Activated CD4-positive, alpha-beta memory T cell treated with anti-CD3 and anti-CD28 coated beads for 36 hours (primary cell): ENCODE results near the gene EXOSC5. TPM values are rescaled to one million over a fixed set of nuclear protein-coding genes. Genes with fewer than 3 reads are reported as not detected.
"Not testable (repeated sequence)": the region's sequence is repeated elsewhere in the genome, so short reads cannot be mapped to it uniquely, and the experiment has no call there.

Source experiments
- CTCF ChIA-PET: fragments of 350-600 bp; sonication (Branson Sonifier 250); formaldehyde crosslinking; loops from one replicate; lab custom pipeline; 2021; ENCODE audit warnings: antibody characterized with exemption, inconsistent platforms; lab: Charles Lee
- POLR2A ChIA-PET: fragments of 350-600 bp; sonication (Branson Sonifier 250); formaldehyde crosslinking; loops from one replicate; lab custom pipeline; 2021; ENCODE audit warnings: antibody characterized with exemption; lab: Charles Lee
- DNase-seq: peaks from one replicate; pipeline ENCODE4 v3.0.0-alpha.2; 2020
- H3K27ac Mint-ChIP-seq: one replicate; pipeline ENCODE4 v1.8.0; 2021; ENCODE audit warnings: mixed read lengths
- H3K27me3 Mint-ChIP-seq: one replicate; pipeline ENCODE4 v1.8.0; 2021; ENCODE audit warnings: mixed read lengths
- H3K36me3 Mint-ChIP-seq: one replicate; pipeline ENCODE4 v1.8.0; 2021; ENCODE audit warnings: mixed read lengths
- H3K4me1 Mint-ChIP-seq: one replicate; pipeline ENCODE4 v1.8.0; 2021; ENCODE audit warnings: low read depth, mixed read lengths
- H3K4me3 Mint-ChIP-seq: one replicate; pipeline ENCODE4 v1.8.0; 2021; ENCODE audit warnings: mild to moderate bottlenecking, mixed read lengths
- H3K9me3 Mint-ChIP-seq: one replicate; pipeline ENCODE4 v1.8.0; 2021; ENCODE audit warnings: mixed read lengths
- intact Hi-C: fragments of 100-400 bp; cut with micrococcal nuclease; formaldehyde crosslinking; loops from one replicate; pipeline ENCODE4 v1.15.1; 2023
- total RNA-seq, 2 experiments: library from RNA; stranded (reverse); gene quantifications; one replicate each; pipeline ENCODE4 v1.2.3, GENCODE V29; 2021

The EXOSC5 gene
- total RNA-seq, 2 experiments from 2014 or later, result 43.0 to 45.5 TPM

GRCh38 chr19:41376998-41377365 lies 20.2 kb downstream of the EXOSC5 start:
- peaks cover 13% of the 10 kb centered on the region for H3K4me1 Mint-ChIP-seq
- H3K27ac Mint-ChIP-seq, result no peak overlapping the region
- no peaks in the 10 kb centered on the region for H3K9me3 Mint-ChIP-seq
- no peaks in the 10 kb centered on the region for H3K27me3 Mint-ChIP-seq
- POLR2A ChIA-PET, result no interaction called here
- CTCF ChIA-PET, result no interaction called here
- peak; percentile 37 for DNase-seq
- intact Hi-C loops, result no loop called here
- H3K36me3 Mint-ChIP-seq, result no peaks in the 10 kb centered on the region
- peak overlapping the region; percentile 52 for H3K4me3 Mint-ChIP-seq

- H3K9me3 Mint-ChIP-seq, result no peaks in the 10 kb centered on the region
- H3K27ac Mint-ChIP-seq, result no peak within 1 kb of the TSS
- peak within 1 kb of the TSS; percentile 65 for H3K4me3 Mint-ChIP-seq
- CTCF ChIA-PET, result no interaction called here
- no peak for DNase-seq
- peaks cover 13% of the 10 kb centered on the region for H3K4me1 Mint-ChIP-seq
- H3K36me3 Mint-ChIP-seq, result no peaks in the 10 kb centered on the region
- POLR2A ChIA-PET, result no interaction called here
- intact Hi-C loops, result no loop called here
- no peaks in the 10 kb centered on the region for H3K27me3 Mint-ChIP-seq
These were observed 20.7 kb downstream of the EXOSC5 start, which contains the start of gene TMEM91 for GRCh38 chr19:41376241-41376997. Gene TMEM91, plus strand, starts transcription at chr19:41376533. Its CDS starts 1,777 bp downstream, at chr19:41378310.

- H3K4me3 Mint-ChIP-seq, result no peak overlapping the region
- intact Hi-C loops, result no loop called here
- no peak overlapping the region for H3K27ac Mint-ChIP-seq
- H3K4me1 Mint-ChIP-seq, result peaks cover 13% of the 10 kb centered on the region
- no peaks in the 10 kb centered on the region for H3K36me3 Mint-ChIP-seq
- no peaks in the 10 kb centered on the region for H3K27me3 Mint-ChIP-seq
- H3K9me3 Mint-ChIP-seq, result no peaks in the 10 kb centered on the region
- no peak for DNase-seq
- ChIA-PET CTCF (no interaction called here), POLR2A (no interaction called here)
These were observed 23.2 kb downstream of the EXOSC5 start for GRCh38 chr19:41373993-41374392.

GRCh38 chr19:41372501-41372900 lies 24.7 kb downstream of the EXOSC5 start:
- H3K27ac Mint-ChIP-seq, result no peak overlapping the region
- intact Hi-C loops, result no loop called here
- POLR2A ChIA-PET, result no interaction called here
- H3K27me3 Mint-ChIP-seq, result no peaks in the 10 kb centered on the region
- no peaks in the 10 kb centered on the region for H3K36me3 Mint-ChIP-seq
- CTCF ChIA-PET, result interaction anchor here (0.6 to 0.9 kb wide), 2 partner anchors 20 to 504 kb away, joined by 3 to 4 read pairs; no protein-coding TSS in a partner anchor
- no peak overlapping the region for H3K4me3 Mint-ChIP-seq
- DNase-seq, result no peak
- H3K9me3 Mint-ChIP-seq, result no peaks in the 10 kb centered on the region
- H3K4me1 Mint-ChIP-seq, result peaks cover 13% of the 10 kb centered on the region

- Mint-ChIP-seq H3K36me3 (no peaks in the 10 kb centered on the region), H3K4me3 (no peak overlapping the region), H3K27ac (no peak overlapping the region), H3K27me3 (no peaks in the 10 kb centered on the region), H3K4me1 (peaks cover 4% of the 10 kb centered on the region), H3K9me3 (no peaks in the 10 kb centered on the region)
- DNase-seq, result no peak
- ChIA-PET CTCF (no interaction called here), POLR2A (no interaction called here)
- intact Hi-C loops, result no loop called here
These were observed 25.6 kb downstream of the EXOSC5 start for GRCh38 chr19:41371541-41371940.

GRCh38 chr19:41371119-41371518 lies 26.0 kb downstream of the EXOSC5 start:
- POLR2A ChIA-PET, H3K27me3 Mint-ChIP-seq, H3K4me3 Mint-ChIP-seq, H3K4me1 Mint-ChIP-seq, CTCF ChIA-PET, H3K9me3 Mint-ChIP-seq, H3K36me3 Mint-ChIP-seq, DNase-seq, H3K27ac Mint-ChIP-seq, intact Hi-C loops: not testable (repeated sequence)

GRCh38 chr19:41369769-41370168 lies 27.4 kb downstream of the EXOSC5 start:
- Mint-ChIP-seq H3K27me3 (no peaks in the 10 kb centered on the region), H3K27ac (no peak overlapping the region), H3K4me3 (no peak overlapping the region), H3K36me3 (no peaks in the 10 kb centered on the region), H3K9me3 (no peaks in the 10 kb centered on the region), H3K4me1 (peaks cover 3% of the 10 kb centered on the region)
- POLR2A ChIA-PET, result no interaction called here
- intact Hi-C loops, result no loop called here
- CTCF ChIA-PET, result interaction anchor here (1.3 kb wide), 1 partner anchor 18 kb away, joined by 3 read pairs; no protein-coding TSS in a partner anchor
- no peak for DNase-seq

- CTCF ChIA-PET, result no interaction called here
- intact Hi-C loops, result no loop called here
- Mint-ChIP-seq H3K9me3 (no peaks in the 10 kb centered on the region), H3K36me3 (no peaks in the 10 kb centered on the region), H3K27ac (no peak overlapping the region), H3K4me1 (peaks cover 9% of the 10 kb centered on the region), H3K27me3 (no peaks in the 10 kb centered on the region), H3K4me3 (no peak overlapping the region)
- DNase-seq, result no peak
- POLR2A ChIA-PET, result no interaction called here
These were observed 29.3 kb downstream of the EXOSC5 start for GRCh38 chr19:41367848-41368301.

GRCh38 chr19:41366089-41366488 lies 31.1 kb downstream of the EXOSC5 start:
- intact Hi-C loops, result no loop called here
- ChIA-PET CTCF (interaction anchor here (0.8 to 4.7 kb wide), 3 partner anchors 12 to 83 kb away, joined by 3 to 69 read pairs (median 3); partner anchors contain the start of gene TGFB1), POLR2A (interaction anchor here (0.6 kb wide), 1 partner anchor 44 kb away, joined by 3 read pairs; no protein-coding TSS in a partner anchor)
- Mint-ChIP-seq H3K4me1 (peaks cover 15% of the 10 kb centered on the region), H3K36me3 (no peaks in the 10 kb centered on the region), H3K4me3 (no peak overlapping the region), H3K27ac (no peak overlapping the region), H3K27me3 (no peaks in the 10 kb centered on the region), H3K9me3 (no peaks in the 10 kb centered on the region)
- DNase-seq, result peak; percentile 29

GRCh38 chr19:41364524-41365391 lies 32.4 kb downstream of the EXOSC5 start:
- H3K27ac Mint-ChIP-seq, result peak overlapping the region; percentile 92
- peaks cover 15% of the 10 kb centered on the region for H3K4me1 Mint-ChIP-seq
- no peaks in the 10 kb centered on the region for H3K9me3 Mint-ChIP-seq
- no peaks in the 10 kb centered on the region for H3K27me3 Mint-ChIP-seq
- peak overlapping the region; percentile 91 for H3K4me3 Mint-ChIP-seq
- ChIA-PET POLR2A (interaction anchor here (0.6 to 1.9 kb wide), 8 partner anchors 9 to 168 kb away, joined by 3 to 21 read pairs (median 6); partner anchors contain the start of genes DMAC2 and HNRNPUL1), CTCF (interaction anchor here (0.6 to 4.7 kb wide), 11 partner anchors 11 to 495 kb away, joined by 3 to 69 read pairs (median 3); partner anchors contain the start of genes DMAC2, RPS19 and TGFB1)
- H3K36me3 Mint-ChIP-seq, result no peaks in the 10 kb centered on the region
- intact Hi-C loops, result loop anchor here (1.0 to 5.0 kb wide), 4 partner anchors 33 to 1017 kb away; partner anchors contain the start of genes BCKDHA, C19orf47, EXOSC5 and PLD3
- DNase-seq, result no peak

GRCh38 chr19:41363753-41364523 lies 33.2 kb downstream of the EXOSC5 start, which contains the start of gene B9D2:
Gene B9D2, minus strand, starts transcription at chr19:41364149. Its CDS starts 630 bp downstream, at chr19:41363519.
- Mint-ChIP-seq H3K36me3 (no peaks in the 10 kb centered on the region), H3K27ac (peak within 1 kb of the TSS; percentile 92), H3K4me1 (peaks cover 15% of the 10 kb centered on the region), H3K27me3 (no peaks in the 10 kb centered on the region), H3K9me3 (no peaks in the 10 kb centered on the region), H3K4me3 (peak within 1 kb of the TSS; percentile 91)
- CTCF ChIA-PET, result interaction anchor here (0.6 to 4.7 kb wide), 9 partner anchors 10 to 496 kb away, joined by 3 to 69 read pairs (median 3); partner anchors contain the start of genes DMAC2, RPS19 and TGFB1
- intact Hi-C loops, result loop anchor here (1.0 to 5.0 kb wide), 5 partner anchors 9 to 1017 kb away; partner anchors contain the start of genes BCKDHA, C19orf47, EXOSC5 and PLD3
- DNase-seq, result peak; percentile 99
- POLR2A ChIA-PET, result interaction anchor here (0.6 to 1.9 kb wide), 10 partner anchors 9 to 829 kb away, joined by 3 to 21 read pairs (median 4); partner anchors contain the start of genes ACTMAP, DMAC2 and HNRNPUL1
